Liver (tissue), 9 donors: ENCODE results near the gene SH2D6. TPM values are rescaled to one million over a fixed set of nuclear protein-coding genes. Genes with fewer than 3 reads are reported as not detected.
A peak's percentile ranks its signal among the peaks of the same experiment; 100 is the strongest.
"Not testable (repeated sequence)": the region's sequence is repeated elsewhere in the genome, so short reads cannot be mapped to it uniquely, and the experiment has no call there.

Experiments
- DNase-seq: peaks from one replicate; pipeline ENCODE4 v3.0.0-alpha.2; 2017; ENCODE audit warnings: low spot score
- H3K27ac ChIP-seq, 2 donors: one replicate each; pipeline ENCODE4 v1.7.0; 2013; ENCODE audit warnings: inconsistent platforms in 2 of 2, low read length in 2 of 2, control low read depth in 1 of 2, low read depth in 1 of 2, mild to moderate bottlenecking in 1 of 2
- H3K27me3 ChIP-seq, 4 donors: one replicate each; pipeline versions ENCODE4 v1.6.1 to v1.7.0; 2013; ENCODE audit warnings: low read length in 3 of 4, inconsistent platforms in 1 of 4, mild to moderate bottlenecking in 1 of 4, moderate library complexity in 1 of 4; ENCODE audit not compliant: control insufficient read depth in 4 of 4, insufficient read depth in 4 of 4
- H3K36me3 ChIP-seq, 4 donors: one replicate each; pipeline versions ENCODE4 v1.6.1 to v1.7.0; 2013; ENCODE audit warnings: low read length in 3 of 4, mild to moderate bottlenecking in 3 of 4, low read depth in 1 of 4, moderate library complexity in 1 of 4; ENCODE audit not compliant: control insufficient read depth in 4 of 4, insufficient read depth in 3 of 4
- H3K4me1 ChIP-seq, 4 donors: one replicate each; pipeline versions ENCODE4 v1.6.1 to v1.7.0; 2013; ENCODE audit warnings: low read length in 3 of 4, mild to moderate bottlenecking in 3 of 4, moderate library complexity in 1 of 4; ENCODE audit not compliant: control insufficient read depth in 4 of 4, insufficient read depth in 4 of 4
- H3K4me3 ChIP-seq, 3 donors: one replicate each; pipeline versions ENCODE4 v1.6.1 to v1.7.0; 2013; ENCODE audit warnings: low read length in 3 of 3, control low read depth in 1 of 3, low read depth in 1 of 3, mild to moderate bottlenecking in 1 of 3
- H3K9ac ChIP-seq, 2 donors: one replicate each; pipeline ENCODE4 v1.7.0; 2013; ENCODE audit warnings: low read length in 2 of 2, mild to moderate bottlenecking in 2 of 2, moderate library complexity in 2 of 2, control low read depth in 1 of 2, low read depth in 1 of 2
- H3K9me3 ChIP-seq, 4 donors: one replicate each; pipeline versions ENCODE4 v1.6.1 to v1.7.0; 2013; ENCODE audit warnings: low read length in 3 of 4; ENCODE audit not compliant: control insufficient read depth in 4 of 4
- ATF3 ChIP-seq: IDR thresholded peaks from 2 replicates; pipeline ENCODE4 v1.6.1; 2016; ENCODE audit warnings: antibody characterized with exemption
- EGR1 ChIP-seq, 2 donors: IDR thresholded peaks; 2 replicates each; pipeline ENCODE4 v1.6.1; 2016 to 2018; ENCODE audit warnings: antibody characterized with exemption in 2 of 2, low read depth in 2 of 2
- FOXA1 ChIP-seq: IDR thresholded peaks from 2 replicates; pipeline ENCODE4 v1.6.1; 2016; ENCODE audit warnings: antibody characterized with exemption
- FOXA2 ChIP-seq: IDR thresholded peaks from 2 replicates; pipeline ENCODE4 v1.6.1; 2016; ENCODE audit warnings: antibody characterized with exemption
- GABPA ChIP-seq, 2 donors: IDR thresholded peaks in 1 of 2; conservative IDR thresholded peaks in 1 of 2; 2 replicates each; pipeline ENCODE4 v1.6.1; 2016; ENCODE audit warnings: antibody characterized with exemption in 2 of 2, mild to moderate bottlenecking in 1 of 2, moderate library complexity in 1 of 2
- JUND ChIP-seq, 2 donors: IDR thresholded peaks; 2 replicates each; pipeline ENCODE4 v1.6.1; 2016; ENCODE audit warnings: antibody characterized with exemption in 2 of 2
- MAX ChIP-seq: IDR thresholded peaks from 2 replicates; pipeline ENCODE4 v1.6.1; 2016; ENCODE audit warnings: antibody characterized with exemption
- NR2F2 ChIP-seq: IDR thresholded peaks from 2 replicates; pipeline ENCODE4 v1.6.1; 2016; ENCODE audit warnings: antibody characterized with exemption
- RAD21 ChIP-seq, 2 donors: IDR thresholded peaks; 2 replicates each; pipeline ENCODE4 v1.6.1; 2016; ENCODE audit warnings: antibody characterized with exemption in 2 of 2, mild to moderate bottlenecking in 2 of 2
- RXRA ChIP-seq, 2 donors: IDR thresholded peaks; 2 replicates each; pipeline ENCODE4 v1.6.1; 2017 to 2018; ENCODE audit warnings: antibody characterized with exemption in 2 of 2, mild to moderate bottlenecking in 1 of 2
- SP1 ChIP-seq: IDR thresholded peaks from 2 replicates; pipeline ENCODE4 v1.6.1; 2018; ENCODE audit warnings: antibody characterized with exemption, mild to moderate bottlenecking
- TAF1 ChIP-seq: conservative IDR thresholded peaks from 2 replicates; pipeline ENCODE4 v1.6.1; 2016; ENCODE audit warnings: antibody characterized with exemption, mild to moderate bottlenecking
- WGBS: extraction: QIAGEN DNeasy Blood & Tissue Kit; methylation state at CpG from one replicate; pipeline ENCODE4 v1.1.7; 2013; 5-methylcytosine and 5-hydroxymethylcytosine counted together
- polyA plus RNA-seq, 2 donors: library from polyadenylated mRNA; stranded (reverse) in 1 of 2; unstranded in 1 of 2; fragments of 200-250 nt in 1 of 2; fragments of >200 nt in 1 of 2; fragmentation: Nextera tagmentation in 1 of 2; extraction: Ambion mirVana in 1 of 2; gene quantifications; one replicate each; pipeline versions ENCODE4 v1.2.1 to v1.2.3, GENCODE V29; 2013 to 2015
- total RNA-seq, 2 donors: library from RNA; depleted of rRNA; stranded (reverse); fragments of >200 nt; gene quantifications; one replicate each; pipeline ENCODE4 v1.2.3, GENCODE V29; 2014
- TF ChIP-seq, protein P1 (sequence below): fragments of 150-350 bp; IDR thresholded peaks from 2 replicates; pipeline ENCODE4 v1.5.1; 2017; ENCODE audit warnings: improper control_type of control experiment, low read depth, low read length; ENCODE audit not compliant: missing input control
- TF ChIP-seq, protein P2 (sequence below): IDR thresholded peaks from 2 replicates; pipeline ENCODE4 v1.6.1; 2016; ENCODE audit warnings: antibody characterized with exemption
- donor health status: healthy.
- donor health status: healthy.
- donor health status: healthy.
- donor health status: healthy.
- donor health status: healthy.

SH2D6 gene
- total and polyA plus RNA-seq, 4 donors, result 0.28 to 0.92 (median 0.39) TPM; not detected in 1

DNA sequence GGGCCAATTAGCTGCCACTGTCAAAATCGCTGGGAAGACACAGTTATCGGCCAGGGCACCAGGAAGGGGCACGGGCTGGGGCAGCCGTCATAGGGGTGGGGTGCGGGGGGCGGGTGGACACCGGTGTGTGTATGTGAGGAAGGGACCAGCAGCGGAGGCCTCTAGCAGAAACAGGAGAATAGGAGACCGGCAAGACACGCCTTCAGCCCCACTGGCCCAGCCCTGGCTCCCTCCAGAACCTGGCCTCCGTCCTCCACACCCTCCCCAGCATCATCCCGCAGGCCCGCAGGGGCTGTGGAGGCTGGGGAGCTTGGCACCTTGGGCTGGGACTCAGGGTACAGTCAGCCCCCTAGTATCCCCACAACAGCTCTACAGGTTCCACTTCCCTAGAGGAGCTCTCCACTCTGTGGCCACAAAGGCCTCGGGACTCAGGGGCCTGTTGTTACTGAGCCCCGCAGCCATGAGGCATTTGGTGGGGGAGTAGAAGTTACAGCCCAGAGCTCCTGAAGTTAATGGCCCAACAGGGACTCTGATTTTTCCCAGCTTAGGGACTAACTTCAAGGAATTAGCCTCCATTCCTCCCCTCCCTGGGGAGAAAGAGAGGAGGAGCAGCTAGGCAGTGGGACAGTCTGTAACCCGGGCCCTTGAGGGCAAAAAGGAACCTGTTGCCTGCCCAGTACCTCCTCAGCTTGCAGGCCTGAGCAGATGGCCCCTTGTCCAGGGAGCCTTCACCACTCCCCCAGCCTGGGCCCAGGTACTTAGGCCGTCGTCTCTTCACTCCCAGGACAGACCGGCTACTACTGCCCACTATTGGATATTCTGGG lies 19.9 kb downstream of the SH2D6 start:
- DNase-seq, result no peak
- peak overlapping the region; percentile 57 to 86 for H3K27ac ChIP-seq

GRCh38 chr2:85439025-85439472 lies 20.5 kb downstream of the SH2D6 start:
- Histone ChIP-seq H3K27me3 (no peaks in the 10 kb centered on the region), H3K27ac (peak overlapping the region; percentile 57 to 86), H3K9me3 (no peaks in the 10 kb centered on the region), H3K4me1 (peaks cover 16 to 18% (median 17%) of the 10 kb centered on the region in 4 donors), H3K9ac (no peak overlapping the region), H3K36me3 (no peaks in the 10 kb centered on the region), H3K4me3 (no peak overlapping the region)
- TF ChIP-seq MAX (no peak), TAF1 (no peak), EGR1 (IDR thresholded peaks at IDR 0.05; ENCODE audit: low read depth in 2 of 2) (no peak)
- TF ChIP-seq, protein P1, sequence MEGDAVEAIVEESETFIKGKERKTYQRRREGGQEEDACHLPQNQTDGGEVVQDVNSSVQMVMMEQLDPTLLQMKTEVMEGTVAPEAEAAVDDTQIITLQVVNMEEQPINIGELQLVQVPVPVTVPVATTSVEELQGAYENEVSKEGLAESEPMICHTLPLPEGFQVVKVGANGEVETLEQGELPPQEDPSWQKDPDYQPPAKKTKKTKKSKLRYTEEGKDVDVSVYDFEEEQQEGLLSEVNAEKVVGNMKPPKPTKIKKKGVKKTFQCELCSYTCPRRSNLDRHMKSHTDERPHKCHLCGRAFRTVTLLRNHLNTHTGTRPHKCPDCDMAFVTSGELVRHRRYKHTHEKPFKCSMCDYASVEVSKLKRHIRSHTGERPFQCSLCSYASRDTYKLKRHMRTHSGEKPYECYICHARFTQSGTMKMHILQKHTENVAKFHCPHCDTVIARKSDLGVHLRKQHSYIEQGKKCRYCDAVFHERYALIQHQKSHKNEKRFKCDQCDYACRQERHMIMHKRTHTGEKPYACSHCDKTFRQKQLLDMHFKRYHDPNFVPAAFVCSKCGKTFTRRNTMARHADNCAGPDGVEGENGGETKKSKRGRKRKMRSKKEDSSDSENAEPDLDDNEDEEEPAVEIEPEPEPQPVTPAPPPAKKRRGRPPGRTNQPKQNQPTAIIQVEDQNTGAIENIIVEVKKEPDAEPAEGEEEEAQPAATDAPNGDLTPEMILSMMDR, result no peak
- DNase-seq, result no peak
- WGBS, result 88% methylated on average over 6 of the region's 6 CpGs

More for the DNA sequence above, 19.9 kb downstream of the SH2D6 start:
- Histone ChIP-seq H3K4me1 (peaks cover 16 to 23% (median 18%) of the 10 kb centered on the region in 4 donors), H3K27me3 (no peaks in the 10 kb centered on the region), H3K9ac (peak overlapping the region; percentile 30 to 78), H3K4me3 (peak overlapping the region in 2 of 3 donors; percentile 40 to 56), H3K36me3 (no peaks in the 10 kb centered on the region), H3K9me3 (no peaks in the 10 kb centered on the region)
- TF ChIP-seq NR2F2, result no peak
- no peak for TF ChIP-seq MAX
- TF ChIP-seq ATF3, result no peak
- TF ChIP-seq FOXA2, result no peak
- TF ChIP-seq RAD21 (IDR thresholded peaks at IDR 0.05), result peak; percentile 9 to 40
- 72% methylated on average over 19 of the region's 19 CpGs for WGBS

- DNase-seq, H3K27ac ChIP-seq, H3K27me3 ChIP-seq, H3K9ac ChIP-seq, H3K36me3 ChIP-seq, H3K9me3 ChIP-seq, H3K4me3 ChIP-seq: not testable (repeated sequence)
- H3K4me1 ChIP-seq, result peaks cover 15 to 18% (median 16%) of the 10 kb centered on the region in 4 donors
- WGBS, result 97% methylated on average over 9 of the region's 9 CpGs
Observed at GRCh38 chr2:85439569-85439968, 21.1 kb downstream of the SH2D6 start.

DNA sequence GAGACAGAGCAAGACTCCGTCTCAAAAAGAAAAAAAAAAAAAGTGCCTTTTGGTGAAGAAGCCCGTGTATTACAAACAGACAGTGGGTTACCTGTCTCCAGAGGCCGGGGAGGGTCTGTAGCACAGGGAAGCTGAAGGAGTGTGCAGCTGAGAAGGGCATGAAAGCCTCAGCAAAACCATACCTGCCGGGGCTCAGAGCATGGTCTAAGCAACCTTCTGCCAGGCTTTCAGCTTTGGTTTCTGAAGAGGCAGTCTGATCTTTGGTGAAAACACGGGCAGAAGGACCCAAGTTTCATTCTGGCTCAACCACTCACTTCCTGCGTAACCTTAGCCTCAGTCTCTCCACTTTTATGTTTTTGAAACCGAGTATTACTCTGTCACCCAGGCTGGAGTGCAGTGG lies 21.5 kb downstream of the SH2D6 start:
- WGBS, result 88% methylated on average over 7 of the region's 7 CpGs
- DNase-seq, result no peak
- no peaks in the 10 kb centered on the region for H3K36me3 ChIP-seq
- H3K4me3 ChIP-seq, result no peak overlapping the region
- H3K9ac ChIP-seq, result no peak overlapping the region
- no peak overlapping the region for H3K27ac ChIP-seq
- H3K27me3 ChIP-seq, result no peaks in the 10 kb centered on the region
- no peaks in the 10 kb centered on the region for H3K9me3 ChIP-seq
- peaks cover 14 to 18% (median 16%) of the 10 kb centered on the region in 4 donors for H3K4me1 ChIP-seq
- TF ChIP-seq NR2F2, result no peak
- TF ChIP-seq FOXA2, result no peak
- TF ChIP-seq GABPA (IDR thresholded peaks at IDR 0.05 in 1 of 2, conservative IDR thresholded peaks at IDR 0.05 in 1 of 2), result no peak
- TF ChIP-seq, protein P2, sequence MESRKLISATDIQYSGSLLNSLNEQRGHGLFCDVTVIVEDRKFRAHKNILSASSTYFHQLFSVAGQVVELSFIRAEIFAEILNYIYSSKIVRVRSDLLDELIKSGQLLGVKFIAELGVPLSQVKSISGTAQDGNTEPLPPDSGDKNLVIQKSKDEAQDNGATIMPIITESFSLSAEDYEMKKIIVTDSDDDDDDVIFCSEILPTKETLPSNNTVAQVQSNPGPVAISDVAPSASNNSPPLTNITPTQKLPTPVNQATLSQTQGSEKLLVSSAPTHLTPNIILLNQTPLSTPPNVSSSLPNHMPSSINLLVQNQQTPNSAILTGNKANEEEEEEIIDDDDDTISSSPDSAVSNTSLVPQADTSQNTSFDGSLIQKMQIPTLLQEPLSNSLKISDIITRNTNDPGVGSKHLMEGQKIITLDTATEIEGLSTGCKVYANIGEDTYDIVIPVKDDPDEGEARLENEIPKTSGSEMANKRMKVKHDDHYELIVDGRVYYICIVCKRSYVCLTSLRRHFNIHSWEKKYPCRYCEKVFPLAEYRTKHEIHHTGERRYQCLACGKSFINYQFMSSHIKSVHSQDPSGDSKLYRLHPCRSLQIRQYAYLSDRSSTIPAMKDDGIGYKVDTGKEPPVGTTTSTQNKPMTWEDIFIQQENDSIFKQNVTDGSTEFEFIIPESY, result no peak
- no peak for TF ChIP-seq JUND (IDR thresholded peaks at IDR 0.05)
- TF ChIP-seq FOXA1, result no peak
- TF ChIP-seq RXRA (IDR thresholded peaks at IDR 0.05), result no peak
- no peak for TF ChIP-seq SP1
